Mammary epithelial cell (primary cell): ENCODE measurements around the gene LRP1.

Experiments
- EZH2 ChIP-seq: IDR thresholded peaks from 2 replicates; pipeline ENCODE4 v1.6.1; 2012; ENCODE audit warnings: low read length, inconsistent platforms, borderline replicate concordance
- TF ChIP-seq, protein P1 (sequence below), 2 donors: IDR thresholded peaks in 1 of 2; conservative IDR thresholded peaks in 1 of 2; 2 replicates each; pipeline ENCODE4 v1.5.1; 2011 to 2012; ENCODE audit warnings: inconsistent platforms in 2 of 2, low read length in 2 of 2, mild to moderate bottlenecking in 2 of 2, control low read depth in 1 of 2, low read depth in 1 of 2; ENCODE audit not compliant: insufficient read depth in 1 of 2; ENCODE audit errors: extremely low read depth in 1 of 2

- TF ChIP-seq, protein P1, sequence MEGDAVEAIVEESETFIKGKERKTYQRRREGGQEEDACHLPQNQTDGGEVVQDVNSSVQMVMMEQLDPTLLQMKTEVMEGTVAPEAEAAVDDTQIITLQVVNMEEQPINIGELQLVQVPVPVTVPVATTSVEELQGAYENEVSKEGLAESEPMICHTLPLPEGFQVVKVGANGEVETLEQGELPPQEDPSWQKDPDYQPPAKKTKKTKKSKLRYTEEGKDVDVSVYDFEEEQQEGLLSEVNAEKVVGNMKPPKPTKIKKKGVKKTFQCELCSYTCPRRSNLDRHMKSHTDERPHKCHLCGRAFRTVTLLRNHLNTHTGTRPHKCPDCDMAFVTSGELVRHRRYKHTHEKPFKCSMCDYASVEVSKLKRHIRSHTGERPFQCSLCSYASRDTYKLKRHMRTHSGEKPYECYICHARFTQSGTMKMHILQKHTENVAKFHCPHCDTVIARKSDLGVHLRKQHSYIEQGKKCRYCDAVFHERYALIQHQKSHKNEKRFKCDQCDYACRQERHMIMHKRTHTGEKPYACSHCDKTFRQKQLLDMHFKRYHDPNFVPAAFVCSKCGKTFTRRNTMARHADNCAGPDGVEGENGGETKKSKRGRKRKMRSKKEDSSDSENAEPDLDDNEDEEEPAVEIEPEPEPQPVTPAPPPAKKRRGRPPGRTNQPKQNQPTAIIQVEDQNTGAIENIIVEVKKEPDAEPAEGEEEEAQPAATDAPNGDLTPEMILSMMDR (conservative IDR thresholded peaks at IDR 0.05 in 1 of 2, IDR thresholded peaks at IDR 0.05 in 1 of 2; ENCODE audit: extremely low read depth in 1 of 2, insufficient read depth in 1 of 2, low read depth in 1 of 2, low read length in 2 of 2) = no peak
- TF ChIP-seq EZH2 = no peak
These were observed 41.7 kb downstream of the LRP1 start for GRCh38 chr12:57169969-57170368.
